ENCODE measurements around the gene DLGAP4.

- TF ChIP-seq YY1 (IDR thresholded peaks at IDR 0.05; ENCODE audit: insufficient read depth, insufficient read length) = no peak
- no peak for TF ChIP-seq SUZ12 (IDR thresholded peaks at IDR 0.05; ENCODE audit: extremely low read depth, insufficient read depth, insufficient read length)
Measured at GRCh38 chr20:36341331-36342020, 35.3 kb downstream of the DLGAP4 start.
